Effector memory CD4-positive, alpha-beta T cell (primary cell): ENCODE data around the gene GMPPA.

Experiments used
- DNase-seq, 3 donors: peaks; one replicate each; pipeline ENCODE4 v3.0.0-alpha.2; 2020
- H3K27ac ChIP-seq: 2 replicates; pipeline ENCODE4 v1.7.0; 2013; ENCODE audit warnings: mild to moderate bottlenecking, low read length, moderate library complexity; ENCODE audit not compliant: insufficient read depth, poor library complexity, severe bottlenecking
- H3K27me3 ChIP-seq: replicated peaks from 2 replicates; pipeline ENCODE4 v1.7.0; 2013; ENCODE audit warnings: mild to moderate bottlenecking, low read length; ENCODE audit not compliant: insufficient read depth, control insufficient read depth, poor library complexity, severe bottlenecking
- H3K36me3 ChIP-seq: 2 replicates; pipeline ENCODE4 v1.7.0; 2013; ENCODE audit warnings: mild to moderate bottlenecking, low read length, moderate library complexity; ENCODE audit not compliant: control insufficient read depth, insufficient read depth
- H3K4me1 ChIP-seq: 2 replicates; pipeline ENCODE4 v1.7.0; 2013; ENCODE audit warnings: low read length, mild to moderate bottlenecking; ENCODE audit not compliant: control insufficient read depth, insufficient read depth, poor library complexity, severe bottlenecking
- H3K4me3 ChIP-seq: 2 replicates; pipeline ENCODE4 v1.7.0; 2013; ENCODE audit warnings: low read length, low read depth, mild to moderate bottlenecking; ENCODE audit not compliant: insufficient read depth, poor library complexity, severe bottlenecking
- H3K9me3 ChIP-seq: 2 replicates; pipeline ENCODE4 v1.7.0; 2013; ENCODE audit warnings: mild to moderate bottlenecking, low read length, moderate library complexity; ENCODE audit not compliant: control insufficient read depth

GMPPA gene

DNA sequence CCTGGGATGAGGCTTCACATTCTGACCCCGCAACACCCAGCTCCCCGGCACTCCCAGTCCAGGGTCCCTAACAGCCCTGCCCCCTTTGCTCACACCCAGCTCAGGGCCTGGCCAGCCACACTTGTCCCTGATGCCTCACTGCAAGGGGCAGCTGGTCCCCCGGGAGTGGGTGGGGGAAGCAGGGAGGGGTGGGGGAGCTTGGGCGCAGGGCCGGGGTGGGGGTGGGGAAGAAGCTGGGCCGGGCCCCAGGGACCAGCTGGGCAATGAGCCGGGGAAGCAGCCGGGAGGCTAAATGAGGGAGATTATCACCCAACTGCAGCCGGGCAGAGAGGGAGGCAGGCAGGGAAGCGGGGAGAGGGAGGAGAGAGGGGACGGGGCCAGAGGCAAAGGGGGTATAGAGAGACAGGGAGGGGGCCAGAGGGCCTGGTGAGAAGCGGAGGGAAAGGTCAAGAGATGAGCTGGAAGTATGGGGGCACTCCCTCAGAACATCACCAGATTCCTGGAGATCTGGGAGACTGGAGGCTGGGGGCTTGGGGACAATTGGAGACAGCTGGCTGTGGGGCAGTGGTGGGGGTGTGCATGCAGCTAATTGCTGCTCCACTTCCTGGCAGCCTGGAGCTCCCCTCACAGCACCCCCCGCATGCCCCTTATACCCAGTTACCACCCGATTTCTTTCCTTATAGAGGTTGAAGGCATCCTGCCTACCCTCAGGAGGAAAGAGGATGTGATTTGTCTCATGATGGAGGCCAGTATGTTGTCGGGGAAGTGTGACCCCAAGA is 13.0 kb downstream of the GMPPA start:
- Histone ChIP-seq H3K4me3 (no peak overlapping the region), H3K27ac (no peak overlapping the region), H3K27me3 (peaks cover 22% of the 10 kb centered on the region), H3K36me3 (peaks cover 4% of the 10 kb centered on the region), H3K4me1 (peaks cover 12% of the 10 kb centered on the region), H3K9me3 (no peaks in the 10 kb centered on the region)
- no peak for DNase-seq

DNA sequence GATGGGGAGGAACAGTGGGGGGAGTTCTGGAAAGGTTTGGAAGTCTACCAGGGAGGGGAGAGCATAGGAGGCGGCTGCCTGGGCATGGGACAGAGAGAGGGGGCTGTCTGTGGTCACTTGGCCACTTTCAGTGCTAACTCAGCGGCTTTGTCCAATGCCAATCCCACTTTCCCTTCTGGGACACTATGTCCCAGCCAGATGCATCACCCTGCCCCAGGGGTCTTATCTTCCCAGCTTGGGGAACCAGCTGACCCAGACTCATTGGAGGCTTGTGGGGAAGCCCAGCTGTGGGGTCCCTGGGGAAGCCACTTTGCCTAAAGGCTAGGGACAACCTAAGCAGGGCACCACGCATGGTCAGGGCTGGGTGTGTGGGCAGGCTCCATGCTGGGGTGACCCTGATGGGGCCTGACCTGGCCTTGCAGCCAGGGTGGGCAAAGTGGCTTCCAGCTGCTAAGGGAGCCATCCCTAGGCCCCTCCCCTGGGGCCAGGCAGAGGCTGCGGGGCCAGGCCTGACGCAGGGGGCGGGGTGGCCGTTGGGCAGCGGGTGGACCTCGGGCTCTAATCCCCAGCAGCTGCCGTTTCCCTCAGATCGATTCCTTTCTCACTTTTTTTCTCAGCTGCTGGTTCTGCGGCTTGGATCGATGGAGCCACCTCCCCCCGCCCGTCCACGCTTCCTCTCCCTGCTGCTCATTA is 14.0 kb downstream of the GMPPA start:
- peaks cover 26% of the 10 kb centered on the region for H3K27me3 ChIP-seq
- H3K27ac ChIP-seq = no peak overlapping the region

DNA sequence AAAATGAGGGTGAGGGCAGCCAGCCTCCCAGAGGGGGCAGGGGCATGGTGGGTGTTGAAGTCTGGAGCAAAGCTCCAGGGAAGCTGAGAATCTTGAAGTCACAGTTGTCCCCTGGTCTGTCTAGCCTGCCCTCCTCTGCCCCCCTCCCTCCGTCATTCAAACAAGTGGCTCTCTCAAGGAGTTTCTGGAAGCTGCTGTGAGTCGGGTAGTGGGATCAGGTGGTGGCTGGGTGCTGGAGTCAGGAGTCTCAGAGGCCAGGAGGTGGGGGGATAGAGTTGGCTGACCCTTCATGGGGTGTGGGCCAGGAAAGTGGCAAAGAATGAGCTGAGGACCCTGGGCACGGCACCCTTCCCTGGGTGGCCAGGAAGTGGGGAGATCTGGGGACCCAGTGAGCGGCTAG is 15.1 kb downstream of the GMPPA start:
- peaks cover 30% of the 10 kb centered on the region for H3K27me3 ChIP-seq
- no peak overlapping the region for H3K4me3 ChIP-seq
- DNase-seq = no peak
- no peaks in the 10 kb centered on the region for H3K9me3 ChIP-seq
- H3K4me1 ChIP-seq = peaks cover 12% of the 10 kb centered on the region
- no peak overlapping the region for H3K27ac ChIP-seq
- H3K36me3 ChIP-seq = no peaks in the 10 kb centered on the region

More for the DNA sequence above, 14.0 kb downstream of the GMPPA start:
- no peaks in the 10 kb centered on the region for H3K9me3 ChIP-seq
- H3K4me3 ChIP-seq = no peak overlapping the region
- H3K36me3 ChIP-seq = no peaks in the 10 kb centered on the region
- no peak for DNase-seq
- peaks cover 12% of the 10 kb centered on the region for H3K4me1 ChIP-seq

DNA sequence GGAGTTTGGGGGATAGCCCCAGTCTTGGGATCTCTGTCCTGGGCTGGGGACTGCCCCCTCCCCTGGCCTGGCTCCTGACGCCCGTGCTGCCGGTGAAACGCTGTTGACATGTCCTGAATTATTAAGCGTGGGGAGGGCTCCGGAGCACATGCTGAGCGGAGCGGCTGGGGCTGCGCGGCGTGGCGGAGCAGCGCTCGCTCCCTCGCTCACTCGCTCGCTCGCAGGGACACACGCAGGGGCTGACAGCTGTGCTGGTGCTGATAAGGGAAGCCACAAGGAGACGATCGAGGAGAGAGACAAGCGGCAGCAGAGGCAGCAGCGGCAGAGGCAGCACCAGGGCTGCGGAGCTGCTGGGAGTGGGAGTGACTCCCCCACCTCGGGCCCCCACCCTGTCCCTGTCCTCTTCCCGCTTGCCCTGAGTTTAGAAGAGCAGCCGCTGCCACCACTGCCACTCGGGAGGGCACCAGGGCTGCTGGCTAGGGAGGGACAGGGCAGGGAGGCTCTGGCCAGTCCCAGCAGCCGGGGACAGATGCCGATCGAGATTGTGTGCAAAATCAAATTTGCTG is 15.6 kb downstream of the GMPPA start, which contains the start of gene ASIC4:
ASIC4 (plus strand) TSS at position 287 of the 566 bp plus-strand sequence; CDS start at position 530, 243 bp downstream.
- Histone ChIP-seq H3K36me3 (no peaks in the 10 kb centered on the region), H3K4me1 (peaks cover 9% of the 10 kb centered on the region), H3K27me3 (peaks cover 31% of the 10 kb centered on the region), H3K9me3 (no peaks in the 10 kb centered on the region), H3K4me3 (no peak within 1 kb of the TSS), H3K27ac (no peak within 1 kb of the TSS)
- no peak for DNase-seq

DNA sequence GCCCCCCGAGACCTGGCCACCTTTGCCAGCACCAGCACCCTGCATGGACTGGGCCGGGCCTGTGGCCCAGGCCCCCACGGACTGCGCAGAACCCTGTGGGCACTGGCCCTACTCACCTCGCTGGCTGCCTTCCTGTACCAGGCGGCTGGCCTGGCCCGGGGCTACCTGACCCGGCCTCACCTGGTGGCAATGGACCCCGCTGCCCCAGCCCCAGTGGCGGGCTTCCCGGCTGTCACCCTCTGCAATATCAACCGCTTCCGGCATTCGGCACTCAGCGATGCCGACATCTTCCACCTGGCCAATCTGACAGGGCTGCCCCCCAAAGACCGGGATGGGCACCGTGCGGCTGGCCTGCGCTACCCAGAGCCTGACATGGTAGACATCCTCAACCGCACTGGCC is 16.1 kb downstream of the GMPPA start:
- H3K4me1 ChIP-seq = peaks cover 4% of the 10 kb centered on the region
- no peaks in the 10 kb centered on the region for H3K9me3 ChIP-seq
- peaks cover 26% of the 10 kb centered on the region for H3K27me3 ChIP-seq
- H3K36me3 ChIP-seq = no peaks in the 10 kb centered on the region
- H3K27ac ChIP-seq = no peak overlapping the region
- DNase-seq = no peak
- no peak overlapping the region for H3K4me3 ChIP-seq

DNA sequence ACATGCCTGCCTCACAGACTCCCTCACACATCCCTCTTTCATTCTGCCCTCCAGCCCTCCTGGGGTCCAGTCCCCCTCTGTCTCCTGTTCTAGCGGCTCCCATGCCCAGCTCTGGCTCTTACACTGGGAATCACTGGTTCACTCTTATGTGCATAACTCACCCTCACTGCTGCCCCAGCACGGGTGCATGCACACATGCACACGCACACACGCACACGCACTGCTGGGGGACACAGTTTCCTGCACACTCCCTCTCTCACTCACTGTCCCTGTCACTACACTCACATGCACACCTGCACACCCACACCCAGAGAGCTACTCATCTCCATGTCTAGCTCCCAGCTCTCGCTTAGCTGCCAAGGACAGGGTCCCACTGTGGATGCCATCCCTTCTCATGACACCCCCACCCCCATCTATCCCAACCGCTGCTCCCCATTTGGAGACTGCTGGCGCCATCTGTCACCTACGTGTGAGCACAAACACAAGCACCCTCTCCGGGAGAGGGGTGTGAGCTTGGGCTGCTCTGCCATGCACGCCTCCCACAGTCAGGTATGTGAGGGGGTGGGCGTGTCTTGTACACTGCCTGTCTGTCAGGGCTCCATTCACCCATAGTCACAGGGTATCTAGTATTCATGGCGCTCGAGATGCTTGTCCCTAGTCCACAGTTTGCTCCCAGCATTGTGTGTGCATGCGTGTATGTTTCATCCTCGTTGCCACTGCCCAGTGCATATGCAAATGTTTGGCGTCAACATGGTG is 17.4 kb downstream of the GMPPA start:
- Histone ChIP-seq H3K27me3 (peaks cover 20% of the 10 kb centered on the region), H3K4me1 (no peaks in the 10 kb centered on the region), H3K4me3 (no peak overlapping the region), H3K9me3 (no peaks in the 10 kb centered on the region), H3K36me3 (no peaks in the 10 kb centered on the region), H3K27ac (no peak overlapping the region)
- no peak for DNase-seq

DNA sequence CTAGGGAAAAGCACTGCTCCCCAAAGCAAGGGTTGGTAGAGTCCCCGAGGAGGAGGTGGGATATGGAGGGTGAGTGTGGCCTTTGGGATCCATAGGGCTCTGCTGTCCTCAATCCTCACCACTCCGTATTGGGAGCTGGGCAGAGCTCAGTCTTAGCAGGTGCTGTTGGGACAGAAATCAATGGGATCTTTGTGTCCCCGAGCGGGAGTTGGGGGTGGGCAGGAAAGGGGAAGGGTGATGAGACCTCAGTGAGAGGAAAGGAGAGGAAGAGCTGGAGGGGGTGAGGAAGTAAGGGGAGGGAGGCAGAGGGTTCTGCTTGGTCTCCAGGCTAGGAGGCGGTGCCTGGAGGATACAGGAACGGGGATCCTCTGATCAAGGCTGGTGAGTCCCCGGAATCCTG is 18.2 kb downstream of the GMPPA start:
- DNase-seq = no peak
- no peak overlapping the region for H3K4me3 ChIP-seq
- H3K4me1 ChIP-seq = peaks cover under 1% of the 10 kb centered on the region
- no peaks in the 10 kb centered on the region for H3K9me3 ChIP-seq
- H3K36me3 ChIP-seq = no peaks in the 10 kb centered on the region
- H3K27me3 ChIP-seq = peaks cover 24% of the 10 kb centered on the region
- H3K27ac ChIP-seq = no peak overlapping the region

DNA sequence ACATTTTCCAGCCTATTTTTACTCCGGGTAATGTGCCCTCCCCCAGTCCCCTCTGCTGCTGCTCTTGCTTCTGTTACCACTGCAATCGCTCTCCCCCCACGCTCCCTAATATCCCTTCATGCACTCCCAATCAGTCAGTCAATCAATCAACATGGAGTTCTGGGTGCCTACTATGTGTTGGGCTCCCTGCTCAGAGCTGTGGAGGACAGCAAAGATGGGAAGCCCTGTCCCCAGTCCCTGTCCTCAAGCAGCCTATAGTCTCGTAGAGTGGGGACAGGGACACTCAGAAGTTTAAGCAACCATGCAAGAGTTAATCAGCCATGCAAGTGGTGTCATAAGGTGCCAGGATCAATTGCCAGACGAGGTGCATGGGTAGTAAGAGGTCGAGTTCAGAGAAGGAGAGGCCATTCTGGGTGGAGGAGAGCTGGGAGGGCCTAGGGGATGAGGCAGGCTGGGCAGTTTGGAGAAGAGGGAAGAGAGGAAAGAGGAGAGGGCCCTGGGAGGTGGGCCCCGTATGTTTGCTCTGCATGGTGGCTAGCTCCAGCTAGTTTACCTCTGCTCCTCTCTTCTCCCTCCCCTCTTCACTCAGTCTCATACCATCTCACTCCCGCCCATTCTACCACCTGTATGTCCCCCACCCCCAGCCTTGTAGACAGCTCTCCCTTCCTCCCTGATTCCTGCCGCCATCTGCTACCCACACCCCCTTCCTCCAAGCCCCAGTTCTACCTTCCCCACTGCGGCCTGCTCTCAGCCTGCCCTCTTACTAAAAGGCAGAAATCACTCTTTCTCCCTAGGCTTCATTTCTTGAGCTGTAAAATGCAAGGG is 19.5 kb downstream of the GMPPA start:
- H3K4me1 ChIP-seq = peaks cover 11% of the 10 kb centered on the region
- no peak overlapping the region for H3K27ac ChIP-seq
- H3K27me3 ChIP-seq = peaks cover 34% of the 10 kb centered on the region

DNA sequence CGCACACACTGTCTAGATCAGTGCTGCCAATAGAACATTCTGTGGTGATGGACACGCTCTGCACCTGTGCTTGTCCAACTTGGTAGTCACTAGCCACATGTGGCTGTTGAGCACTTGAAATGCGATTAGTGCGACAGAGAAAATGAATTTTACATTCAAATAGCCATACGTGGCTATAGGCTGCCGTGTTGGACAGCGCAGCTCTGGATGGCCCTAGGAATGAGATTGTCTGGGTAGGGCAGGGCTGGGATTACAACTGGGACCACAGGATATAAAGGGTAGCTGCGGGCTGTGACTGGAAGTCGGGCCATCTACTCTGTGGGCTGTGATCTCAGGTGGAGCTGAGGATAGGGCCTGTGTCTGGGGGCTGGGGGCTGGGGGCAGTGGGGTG is 20.8 kb downstream of the GMPPA start:
- H3K27me3 ChIP-seq = peaks cover 44% of the 10 kb centered on the region
- no peak for DNase-seq
- no peak overlapping the region for H3K27ac ChIP-seq
- no peak overlapping the region for H3K4me3 ChIP-seq
- peaks cover 12% of the 10 kb centered on the region for H3K4me1 ChIP-seq
- H3K9me3 ChIP-seq = no peaks in the 10 kb centered on the region
- H3K36me3 ChIP-seq = no peaks in the 10 kb centered on the region

More for the DNA sequence above, 19.5 kb downstream of the GMPPA start:
- no peaks in the 10 kb centered on the region for H3K9me3 ChIP-seq
- no peak for DNase-seq
- no peaks in the 10 kb centered on the region for H3K36me3 ChIP-seq
- no peak overlapping the region for H3K4me3 ChIP-seq
